SHP77 treated with DMSO at 0.1 percent for 48 hours (cell line): Measurements from ENCODE around the gene RNF217.
A peak's percentile ranks its signal among the peaks of the same experiment; 100 is the strongest.
"Not testable (repeated sequence)": the region's sequence is repeated elsewhere in the genome, so short reads cannot be mapped to it uniquely, and the experiment has no call there.

Source experiments
- DNase-seq: peaks from one replicate; lab custom pipeline; 2025; lab: John Stamatoyannopoulos, UW

Gene RNF217

DNA sequence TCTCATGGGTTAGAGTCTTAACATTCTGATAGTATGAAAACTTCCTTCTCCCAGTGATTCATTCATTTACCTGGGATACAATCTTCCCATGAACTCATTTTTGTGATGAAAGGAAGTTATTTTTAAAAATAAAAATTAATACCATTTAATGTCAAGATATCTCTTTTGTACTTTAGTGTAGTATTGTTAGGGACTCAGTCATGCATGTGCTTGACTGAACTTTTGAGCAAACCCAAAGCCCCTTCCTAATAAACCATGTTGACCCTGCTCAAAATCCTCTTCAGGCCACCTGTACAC is 52.4 kb downstream of the RNF217 start:
- DNase-seq, result no peak

DNA sequence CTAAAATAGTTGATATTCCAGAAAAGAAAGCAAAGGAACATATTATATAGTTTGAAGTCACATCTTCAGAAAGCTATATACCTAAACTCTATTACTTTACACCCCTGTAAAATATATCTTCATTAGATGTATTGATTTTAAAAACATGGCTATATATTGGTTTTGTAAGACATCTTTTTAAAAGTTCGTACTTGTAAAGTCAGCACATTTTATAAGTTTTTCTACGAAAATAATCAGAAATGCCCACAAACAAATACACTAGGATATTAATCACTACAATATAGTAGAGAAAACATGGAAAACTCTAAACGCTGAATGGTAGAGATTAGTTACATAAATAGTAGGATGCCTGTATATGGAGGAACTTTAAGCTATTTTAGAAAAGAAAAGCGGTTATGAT is 52.9 kb downstream of the RNF217 start:
- no peak for DNase-seq

DNA sequence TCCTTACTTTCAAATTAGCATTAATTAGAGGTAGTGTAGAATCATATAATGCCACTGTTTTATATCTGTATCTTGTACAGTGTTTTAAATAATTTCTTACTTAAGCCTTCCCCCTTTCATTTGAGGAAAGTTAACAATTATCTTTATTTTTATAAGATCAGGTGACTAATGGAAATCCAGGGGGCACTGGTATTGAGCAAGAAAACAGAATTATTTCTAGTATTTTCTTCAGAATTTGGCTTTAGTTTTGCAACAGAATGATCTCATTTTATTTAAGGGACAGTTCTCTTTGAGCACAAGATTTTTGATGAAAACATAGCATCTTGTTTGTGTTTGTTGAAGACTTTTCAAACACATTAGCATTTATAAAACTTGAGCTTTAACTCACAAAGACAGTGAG is 55.9 kb downstream of the RNF217 start:
- DNase-seq, result no peak

DNA sequence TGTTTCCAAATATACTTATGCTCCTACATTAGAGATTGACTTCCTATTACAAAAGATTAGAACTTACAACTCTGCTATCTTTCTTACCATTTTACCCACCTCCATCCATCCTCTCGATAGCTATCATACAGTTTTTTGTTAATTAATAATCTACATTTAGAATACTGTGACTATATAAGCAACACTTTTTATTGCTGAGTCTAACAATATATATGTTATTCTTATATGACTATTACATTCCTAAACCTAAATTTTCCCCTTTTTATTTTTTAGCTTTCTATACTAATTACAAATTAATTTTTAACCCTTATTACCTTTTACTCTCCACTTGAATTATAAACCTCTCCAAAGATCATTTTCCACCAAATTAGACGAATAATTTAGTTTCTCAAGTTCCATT is 57.0 kb downstream of the RNF217 start:
- DNase-seq, result no peak

DNA sequence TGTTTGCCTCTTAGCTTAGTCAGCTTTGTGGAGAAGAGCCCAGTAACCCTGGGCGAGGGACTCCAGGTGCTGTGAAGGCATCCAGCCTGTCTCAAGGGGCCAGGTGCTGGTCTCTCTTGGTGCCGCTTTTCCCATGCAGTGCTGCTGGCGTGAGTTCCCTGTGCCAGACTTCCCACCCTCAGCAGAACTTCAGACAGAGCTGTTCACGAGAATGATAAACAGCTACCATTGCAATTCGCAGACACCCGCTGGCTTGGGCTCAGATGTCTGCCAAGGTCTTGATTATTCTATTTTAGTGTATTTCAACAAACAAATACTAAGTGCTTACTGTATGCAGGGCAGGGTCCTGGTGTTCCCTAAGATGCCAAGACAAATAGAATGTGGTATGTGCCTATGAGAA is 57.7 kb downstream of the RNF217 start:
- no peak for DNase-seq

DNA sequence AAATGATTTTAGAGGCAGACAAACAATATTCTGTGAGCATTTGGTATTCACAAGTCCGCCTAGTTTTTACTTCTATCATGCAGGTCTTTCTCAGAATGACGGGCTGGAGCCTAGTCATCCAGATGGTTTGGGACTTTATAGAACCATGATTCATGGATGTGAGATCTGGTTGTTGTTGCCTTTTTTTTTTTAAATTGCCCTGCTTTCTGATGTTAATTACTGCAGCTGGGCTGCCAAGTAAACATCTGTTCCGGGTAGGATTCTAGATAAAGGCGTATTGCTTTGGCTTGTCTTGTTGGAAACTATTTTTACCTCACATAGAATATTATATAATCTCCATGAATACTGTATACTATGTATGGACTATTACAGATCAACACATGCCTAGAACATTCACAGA is 58.1 kb downstream of the RNF217 start:
- no peak for DNase-seq

DNA sequence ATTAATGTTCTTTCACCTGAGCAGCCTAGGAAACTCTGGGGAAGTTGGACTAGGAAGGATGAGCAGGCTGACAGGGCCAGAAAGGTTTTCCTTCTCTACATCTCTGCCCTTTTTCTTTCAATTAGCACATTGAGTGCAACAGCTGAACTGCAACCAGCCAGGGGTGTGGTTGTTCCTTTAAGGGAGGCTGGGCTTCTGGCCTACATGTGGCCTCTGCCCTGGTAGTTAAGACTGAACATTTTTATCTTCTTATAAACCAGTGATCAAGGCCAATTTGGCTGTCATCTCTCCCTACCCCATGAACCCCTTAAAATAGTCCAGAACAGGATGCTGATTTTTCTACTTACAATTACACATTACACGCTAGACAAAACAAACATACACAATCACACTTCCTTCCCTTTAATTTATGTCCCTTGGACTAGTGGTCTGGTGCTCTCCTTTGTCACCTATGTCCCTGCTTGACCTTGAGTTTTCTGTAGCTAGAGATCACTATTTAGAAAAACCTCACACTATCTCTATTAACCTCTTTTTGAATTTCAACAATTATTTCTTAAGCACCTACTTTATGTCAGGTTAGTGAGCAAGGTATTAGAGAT is 60.3 kb downstream of the RNF217 start:
- no peak for DNase-seq

DNA sequence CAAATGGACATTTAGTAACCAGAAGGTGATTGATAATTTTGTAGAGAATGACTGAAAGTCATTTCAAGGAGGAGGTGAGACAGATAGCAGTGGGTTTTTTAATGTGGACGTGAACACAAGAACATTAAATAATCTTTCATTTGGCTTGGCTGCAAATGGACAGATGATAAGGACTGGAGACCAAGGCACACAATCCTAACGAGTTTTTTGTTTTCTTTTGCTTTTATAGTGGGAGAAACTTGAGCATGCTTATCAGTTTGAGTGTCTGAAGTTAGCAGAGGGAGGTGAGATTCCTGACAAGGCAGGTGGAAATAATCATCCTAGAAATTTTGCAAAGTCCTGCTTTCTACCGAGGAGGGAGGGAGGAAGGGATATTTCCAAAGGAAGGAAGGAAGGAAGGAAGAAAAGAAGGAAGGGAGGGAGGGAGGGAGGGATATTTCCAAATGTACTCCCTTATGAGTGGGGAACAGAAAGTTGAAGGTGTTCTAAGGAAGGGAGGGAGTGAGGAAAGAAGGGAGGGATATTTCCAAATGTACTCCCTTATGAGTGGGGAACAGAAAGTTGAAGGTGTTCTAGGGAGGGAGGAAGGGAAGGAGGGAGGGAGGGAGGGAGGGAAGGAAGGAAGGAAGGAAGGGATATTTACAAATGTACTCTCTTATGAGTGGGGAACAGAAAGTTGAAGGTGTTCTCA is 63.1 kb downstream of the RNF217 start:
- DNase-seq, result no peak

DNA sequence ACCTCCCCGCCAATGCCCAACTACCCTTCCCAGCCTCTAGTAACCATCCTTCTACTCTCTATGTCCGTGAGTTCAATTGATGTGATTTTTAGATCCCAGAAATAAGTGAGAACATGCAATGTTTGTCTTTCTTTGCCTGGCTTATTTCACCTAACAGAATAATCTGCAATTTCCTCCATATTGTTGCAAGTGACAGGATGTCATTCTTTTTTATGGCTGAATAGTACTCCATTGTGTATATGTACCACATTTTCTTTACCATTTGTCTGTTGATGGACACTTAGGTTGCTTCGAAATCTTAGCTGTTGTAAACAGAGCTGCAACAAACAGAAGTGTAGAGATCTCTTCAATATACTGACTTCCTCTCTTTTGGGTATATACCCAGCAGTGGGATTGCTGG is 65.0 kb downstream of the RNF217 start:
- DNase-seq, result no peak

DNA sequence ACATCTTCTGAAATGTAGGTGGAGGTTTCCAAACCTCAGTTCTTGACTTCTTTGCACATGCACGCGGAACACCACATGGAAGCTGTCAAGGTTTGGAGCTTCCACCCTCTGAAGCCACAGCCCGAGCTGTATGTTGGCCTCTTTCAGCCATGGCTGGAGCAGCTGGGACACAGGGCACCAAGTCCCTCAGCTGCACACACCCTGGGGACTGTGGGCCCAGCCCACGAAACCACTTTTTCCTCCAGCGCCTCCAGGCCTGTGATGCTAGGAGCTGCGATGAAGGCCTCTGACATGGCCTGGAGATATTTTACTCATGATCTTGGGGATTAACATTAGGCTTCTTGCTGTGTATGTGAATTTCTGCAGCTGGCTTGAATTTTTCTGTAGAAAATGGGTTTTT is 68.7 kb downstream of the RNF217 start:
- no peak for DNase-seq

DNA sequence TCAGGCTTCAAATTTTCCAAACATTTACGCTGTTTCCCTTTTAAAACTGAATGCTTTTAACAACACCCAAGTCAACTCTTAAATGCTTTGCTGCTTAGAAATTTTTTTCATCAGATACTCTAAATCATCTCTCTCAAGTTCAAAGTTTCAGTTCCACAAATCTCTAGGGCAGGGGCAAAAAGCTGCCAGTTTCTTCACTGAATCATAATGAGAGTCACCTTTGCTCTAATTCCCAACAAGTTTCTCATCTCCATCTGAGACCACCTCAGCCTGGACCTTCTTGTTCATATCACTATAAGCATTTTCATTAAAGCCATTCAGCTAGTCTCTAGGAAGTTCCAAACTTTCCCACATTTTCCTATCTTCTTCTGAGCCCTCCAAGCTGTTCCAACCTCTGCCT is 69.1 kb downstream of the RNF217 start:
- no peak for DNase-seq

DNA sequence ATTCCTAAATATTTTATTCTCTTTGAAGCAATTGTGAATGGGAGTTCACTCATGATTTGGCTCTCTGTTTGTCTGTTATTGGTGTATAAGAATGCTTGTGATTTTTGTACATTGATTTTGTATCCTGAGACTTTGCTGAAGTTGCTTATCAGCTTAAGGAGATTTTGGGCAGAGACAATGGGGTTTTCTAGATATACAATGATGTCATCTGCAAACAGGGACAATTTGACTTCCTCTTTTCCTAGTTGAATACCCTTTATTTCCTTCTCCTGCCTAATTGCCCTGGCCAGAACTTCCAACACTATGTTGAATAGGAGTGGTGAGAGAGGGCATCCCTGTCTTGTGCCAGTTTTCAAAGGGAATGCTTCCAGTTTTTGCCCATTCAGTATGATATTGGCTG is 72.7 kb downstream of the RNF217 start:
- not testable (repeated sequence) for DNase-seq

DNA sequence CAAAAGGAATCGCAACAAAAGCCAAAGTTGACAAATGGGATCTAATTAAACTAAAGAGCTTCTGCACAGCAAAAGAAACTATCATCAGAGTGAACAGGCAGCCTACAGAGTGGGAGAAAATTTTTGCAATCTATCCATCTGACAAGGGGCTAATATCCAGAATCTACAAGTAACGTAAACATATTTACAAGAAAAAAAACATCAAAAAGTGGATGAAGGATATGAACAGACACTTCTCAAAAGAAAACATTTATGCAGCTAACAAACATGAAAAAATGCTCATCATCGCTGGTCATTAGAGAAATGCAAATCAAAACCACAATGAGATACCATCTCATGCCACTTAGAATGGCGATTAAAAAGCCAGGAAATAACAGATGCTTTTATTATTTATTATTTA is 74.2 kb downstream of the RNF217 start:
- DNase-seq, result not testable (repeated sequence)

DNA sequence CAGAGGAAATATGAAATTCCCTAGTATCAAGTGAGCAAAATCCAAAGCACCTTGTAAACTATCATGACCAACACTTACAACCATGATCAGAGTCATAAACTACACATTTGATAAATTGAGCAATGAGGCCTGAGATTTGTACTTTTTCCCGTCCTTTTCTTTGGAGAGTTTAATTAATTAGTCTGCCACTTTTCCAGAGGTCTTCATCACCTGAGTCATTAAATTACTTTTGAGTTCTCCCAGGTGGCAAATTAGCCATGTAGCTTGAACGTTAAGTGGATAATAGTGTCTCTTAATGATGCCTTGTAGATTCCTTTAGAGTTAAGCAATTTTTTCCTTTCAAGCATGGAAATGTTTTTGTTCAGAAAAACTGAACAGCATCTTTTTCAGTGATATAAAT is 75.6 kb downstream of the RNF217 start:
- DNase-seq, result no peak

DNA sequence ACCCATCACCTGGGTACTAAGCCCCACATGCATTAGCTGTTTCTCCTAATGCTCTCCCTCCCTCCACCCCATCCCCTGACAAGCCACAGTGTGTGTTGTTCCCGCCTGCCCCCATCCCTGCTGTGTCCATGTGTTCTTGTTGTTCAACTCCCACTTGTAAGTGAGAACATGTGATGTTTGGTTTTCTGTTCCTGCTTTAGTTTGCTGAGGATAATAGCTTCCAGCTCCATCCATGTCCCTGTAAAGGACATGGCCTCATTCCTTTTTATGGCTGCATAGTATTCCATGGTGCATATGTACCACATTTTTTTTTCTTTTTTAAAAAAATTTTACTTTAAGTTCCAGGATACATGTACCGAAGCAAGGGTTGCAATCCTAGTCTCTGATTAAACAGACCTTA is 76.7 kb downstream of the RNF217 start:
- no peak for DNase-seq

DNA sequence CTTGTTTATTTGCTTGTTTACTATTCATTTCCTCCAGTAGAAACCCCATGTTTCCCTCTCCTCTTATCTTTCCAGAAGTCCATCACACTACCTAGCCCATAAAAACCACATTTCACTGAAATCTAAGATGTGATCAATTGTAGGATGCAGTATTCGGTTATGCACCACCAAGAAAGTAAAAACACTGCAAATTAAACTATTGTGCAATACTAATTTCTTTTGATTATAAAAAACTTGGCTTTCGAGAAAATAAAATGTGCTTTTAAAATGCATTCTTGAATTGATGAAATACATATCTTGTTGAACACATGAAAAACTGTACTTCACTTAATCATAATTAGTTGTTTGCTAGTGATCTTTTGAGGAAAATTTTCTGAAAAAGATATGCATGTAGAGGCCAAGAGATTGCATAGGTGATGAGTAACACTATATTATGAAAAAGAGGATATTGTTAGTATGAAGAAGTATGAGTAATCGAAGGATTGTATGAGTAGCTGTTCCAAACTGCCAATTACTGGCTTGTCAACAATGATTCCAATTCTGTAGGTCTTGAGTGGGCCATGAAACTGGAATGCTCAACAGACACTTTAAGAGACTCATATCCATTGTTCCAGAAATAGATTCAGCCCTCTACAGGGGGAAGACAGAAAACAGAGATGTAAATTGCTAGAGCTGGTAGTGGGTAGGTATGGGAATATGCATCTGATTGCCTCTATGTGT is 79.7 kb downstream of the RNF217 start:
- no peak for DNase-seq

DNA sequence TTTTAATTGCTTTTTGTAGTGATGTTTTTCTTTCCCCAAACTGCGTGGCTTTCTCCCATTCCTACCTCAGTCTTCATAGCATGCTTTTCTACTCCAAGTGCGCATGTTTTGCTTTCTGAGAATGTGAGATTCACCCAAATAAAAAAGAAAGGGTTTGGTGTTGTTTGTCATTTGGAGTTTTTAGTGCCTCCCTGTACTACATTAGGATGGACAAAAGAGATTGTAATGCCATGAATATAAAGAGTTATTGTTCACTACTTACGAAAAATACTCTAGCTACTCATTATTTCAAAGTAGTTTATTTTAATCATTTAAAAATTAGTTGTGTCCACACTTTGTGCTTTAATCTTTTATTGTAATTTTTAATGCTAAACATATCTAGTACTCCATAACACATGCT is 81.8 kb downstream of the RNF217 start:
- DNase-seq, result no peak

DNA sequence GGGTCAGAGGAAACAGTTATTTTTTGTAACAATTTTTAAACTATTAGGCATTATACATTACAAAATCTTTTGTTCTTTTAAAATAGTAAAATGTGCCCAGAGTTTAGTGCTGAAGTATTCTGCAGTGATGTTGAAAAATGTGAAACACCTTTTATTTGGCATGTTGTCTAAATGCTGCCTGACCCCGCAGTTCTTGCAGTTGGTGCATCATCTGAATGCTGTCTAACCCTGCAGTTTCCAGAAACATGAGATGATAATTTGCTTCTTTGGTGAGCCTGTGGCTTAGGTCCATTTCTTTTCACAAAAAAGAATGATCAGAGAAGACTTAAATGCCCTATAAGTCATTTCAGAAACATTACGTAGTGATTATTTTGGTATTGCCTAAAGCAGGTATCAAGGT is 82.4 kb downstream of the RNF217 start:
- DNase-seq, result no peak

DNA sequence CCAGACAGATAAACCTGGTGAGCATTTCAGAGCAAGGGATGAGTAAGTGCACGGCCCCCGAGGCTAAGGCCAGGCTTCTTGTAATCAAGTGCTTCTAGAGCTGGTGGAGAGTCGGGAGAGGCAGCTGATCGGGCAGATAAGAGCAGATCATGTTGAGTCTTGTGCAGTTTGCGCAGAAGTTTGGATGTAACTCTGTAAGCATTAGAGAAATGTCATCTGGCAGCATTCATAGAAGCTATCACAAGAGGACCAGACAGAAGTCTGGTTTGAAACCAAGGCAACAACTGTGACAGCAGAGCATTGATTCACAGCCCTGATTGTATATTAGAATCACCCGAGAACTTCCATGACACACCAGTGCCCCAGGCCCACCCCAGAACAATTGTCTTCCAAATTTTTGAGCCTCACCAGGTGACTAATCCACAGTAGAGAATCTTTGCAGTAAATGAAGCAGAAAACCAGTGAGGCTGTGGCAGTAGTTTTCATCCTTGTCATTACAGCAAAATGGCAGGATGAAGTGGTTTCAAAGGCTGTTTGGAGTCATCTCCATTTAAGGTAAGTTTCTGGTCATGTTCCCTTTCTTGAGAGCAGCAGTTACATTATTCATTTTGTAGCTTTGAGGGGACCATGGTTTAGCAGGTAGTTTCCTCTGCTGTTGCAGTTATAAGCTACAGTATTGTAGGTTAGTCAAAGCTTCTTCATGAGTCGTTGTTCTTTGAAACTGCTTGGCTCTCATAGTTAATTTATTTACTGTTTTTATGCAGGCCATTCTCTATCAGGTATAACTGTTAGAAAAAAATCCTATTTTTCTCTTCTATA is 84.1 kb downstream of the RNF217 start:
- DNase-seq, result no peak

DNA sequence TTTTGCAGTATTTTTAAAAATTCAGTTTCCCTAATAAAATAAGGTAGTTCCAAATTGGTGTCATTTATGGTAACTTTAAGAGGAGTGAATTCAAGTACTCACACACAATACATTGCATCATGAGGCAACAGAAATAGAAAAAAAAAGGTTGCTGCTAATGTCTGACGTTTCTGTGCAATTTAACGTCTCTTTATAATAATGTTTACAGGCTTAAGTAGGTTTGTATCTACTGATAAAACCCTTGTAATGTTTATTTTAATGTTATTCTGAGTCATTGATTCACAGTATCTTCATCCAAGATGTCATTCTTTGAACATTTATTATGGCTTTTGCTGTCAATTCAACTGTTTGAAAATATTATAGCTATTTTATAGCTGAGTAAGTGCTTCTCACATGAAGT is 86.0 kb downstream of the RNF217 start:
- DNase-seq, result no peak

DNA sequence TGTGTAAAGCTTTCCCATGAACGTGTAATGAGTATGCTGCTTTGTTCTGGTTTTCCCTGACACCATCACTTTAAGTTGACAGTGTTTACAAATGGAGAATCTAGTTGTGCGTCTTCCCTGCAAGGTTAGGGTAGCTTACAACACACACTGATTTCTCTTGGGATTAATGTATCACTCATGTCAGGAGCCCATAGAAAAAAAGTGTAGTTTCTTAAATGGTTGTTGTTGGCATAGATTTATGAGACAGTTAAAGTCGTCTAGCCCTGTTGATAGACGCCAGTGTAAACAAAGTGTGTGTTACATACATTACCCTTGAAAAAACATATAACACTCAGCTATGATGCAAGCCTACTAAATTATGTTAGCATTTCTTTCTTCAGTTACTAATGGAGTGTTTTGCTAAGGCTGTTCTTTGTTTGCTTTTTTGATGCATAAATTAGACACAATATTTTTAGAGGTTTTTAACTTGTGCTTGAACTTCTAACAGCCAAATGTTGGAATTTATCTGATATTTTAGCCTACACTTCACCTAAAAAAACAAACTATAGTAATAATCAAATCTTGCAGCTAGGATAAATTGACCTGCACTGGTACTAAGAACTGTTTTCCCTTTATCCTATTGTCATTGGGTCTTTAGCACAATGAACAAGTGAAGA is 88.6 kb downstream of the RNF217 start:
- peak; percentile 5 for DNase-seq

DNA sequence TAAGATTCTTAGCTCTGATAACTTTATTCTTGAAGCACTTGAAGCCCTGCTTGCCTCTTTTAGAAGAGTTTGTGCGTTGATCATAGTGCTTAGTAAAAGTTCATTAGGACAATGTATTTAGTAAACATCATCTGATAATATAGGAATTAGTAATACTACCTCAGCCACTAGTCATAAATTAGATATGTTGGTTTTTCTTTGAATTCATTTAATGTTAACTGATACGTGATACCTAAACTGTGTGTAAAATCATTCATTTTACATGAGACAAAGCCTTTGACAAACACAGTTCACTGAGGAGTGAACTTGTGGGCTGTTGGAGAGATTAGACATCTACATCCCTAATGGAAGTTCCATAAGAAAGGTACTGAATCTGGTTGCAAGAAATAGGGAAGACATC is 91.6 kb downstream of the RNF217 start:
- DNase-seq, result no peak
